Activated CD4-positive, alpha-beta T cell treated with anti-CD3 and anti-CD28 coated beads, Interleukin-2, amount 10 ng/mL, durations not matched to agents 24 days and 14 days (primary cell): ENCODE data around the gene KRTAP12-4. TPM values are rescaled to one million over a fixed set of nuclear protein-coding genes. Genes with fewer than 3 reads are reported as not detected.
A peak's percentile ranks its signal among the peaks of the same experiment; 100 is the strongest.
"Not testable (repeated sequence)": the region's sequence is repeated elsewhere in the genome, so short reads cannot be mapped to it uniquely, and the experiment has no call there.

Experiments used
- DNase-seq: peaks from one replicate; pipeline ENCODE4 v3.0.0; 2022
- H3K27ac Mint-ChIP-seq: one replicate; pipeline ENCODE4 v1.8.0; 2022; ENCODE audit warnings: mild to moderate bottlenecking, mixed read lengths
- H3K27me3 Mint-ChIP-seq: one replicate; pipeline ENCODE4 v1.8.0; 2022; ENCODE audit warnings: mixed read lengths
- H3K36me3 Mint-ChIP-seq: one replicate; pipeline ENCODE4 v1.8.0; 2022; ENCODE audit warnings: low read depth, mild to moderate bottlenecking, mixed read lengths
- H3K4me1 Mint-ChIP-seq: one replicate; pipeline ENCODE4 v1.8.0; 2021; ENCODE audit warnings: mixed read lengths
- H3K4me3 Mint-ChIP-seq: one replicate; pipeline ENCODE4 v1.8.0; 2022; ENCODE audit warnings: mild to moderate bottlenecking, moderate library complexity, mixed read lengths
- H3K9me3 Mint-ChIP-seq: one replicate; pipeline ENCODE4 v1.8.0; 2021; ENCODE audit warnings: mixed read lengths
- intact Hi-C: fragments of 100-400 bp; cut with micrococcal nuclease; formaldehyde crosslinking; loops from one replicate; pipeline ENCODE4 v1.15.1; 2023
- total RNA-seq: library from RNA; stranded (reverse); gene quantifications from 2 replicates; pipeline ENCODE4 v1.2.3, GENCODE V29; 2022

KRTAP12-4 gene
- total RNA-seq, 1 donor from 2014 or later: not detected

GRCh38 chr21:44656868-44657267 is 2.4 kb upstream of the KRTAP12-4 start:
- peaks cover 2% of the 10 kb centered on the region for H3K27me3 Mint-ChIP-seq
- H3K27ac Mint-ChIP-seq: peak overlapping the region; percentile 91
- peak; percentile 56 for DNase-seq
- H3K4me3 Mint-ChIP-seq: peak overlapping the region; percentile 56
- H3K4me1 Mint-ChIP-seq: peaks cover 44% of the 10 kb centered on the region
- peaks cover 38% of the 10 kb centered on the region for H3K9me3 Mint-ChIP-seq
- intact Hi-C loops: loop anchor here (10.0 kb wide), 1 partner anchor 268 kb away; the partner anchor contains the start of gene ITGB2
- peaks cover 45% of the 10 kb centered on the region for H3K36me3 Mint-ChIP-seq

- no peaks in the 10 kb centered on the region for H3K27me3 Mint-ChIP-seq
- peak overlapping the region; percentile 47 for H3K27ac Mint-ChIP-seq
- peak overlapping the region; percentile 21 for H3K4me3 Mint-ChIP-seq
- peak; percentile 69 for DNase-seq
- peaks cover 39% of the 10 kb centered on the region for H3K36me3 Mint-ChIP-seq
- intact Hi-C loops: loop anchor here (10.0 kb wide), 1 partner anchor 271 kb away; the partner anchor contains the start of gene ITGB2
- H3K9me3 Mint-ChIP-seq: peaks cover 26% of the 10 kb centered on the region
- H3K4me1 Mint-ChIP-seq: peaks cover 37% of the 10 kb centered on the region
Observed at GRCh38 chr21:44653656-44654575, 543 bp downstream of the KRTAP12-4 start.

- Mint-ChIP-seq H3K27ac (no peak overlapping the region), H3K36me3 (peaks cover 35% of the 10 kb centered on the region)
Observed at GRCh38 chr21:44653123-44653522, 1.3 kb downstream of the KRTAP12-4 start.

GRCh38 chr21:44650973-44651675 is 3.3 kb downstream of the KRTAP12-4 start:
- Mint-ChIP-seq H3K27me3 (peaks cover 2% of the 10 kb centered on the region), H3K4me1 (peaks cover 12% of the 10 kb centered on the region), H3K27ac (no peak overlapping the region), H3K36me3 (peaks cover 15% of the 10 kb centered on the region), H3K9me3 (peaks cover under 1% of the 10 kb centered on the region), H3K4me3 (no peak overlapping the region)
- no peak for DNase-seq
- intact Hi-C loops: loop anchor here (10.0 kb wide), 1 partner anchor 274 kb away; the partner anchor contains the start of gene ITGB2

More at GRCh38 chr21:44653123-44653522, 1.3 kb downstream of the KRTAP12-4 start:
- H3K27me3 Mint-ChIP-seq: no peaks in the 10 kb centered on the region
- intact Hi-C loops: loop anchor here (10.0 kb wide), 1 partner anchor 272 kb away; the partner anchor contains the start of gene ITGB2
- no peak for DNase-seq
- peaks cover 18% of the 10 kb centered on the region for H3K9me3 Mint-ChIP-seq
- H3K4me1 Mint-ChIP-seq: peaks cover 29% of the 10 kb centered on the region
- H3K4me3 Mint-ChIP-seq: no peak overlapping the region

- DNase-seq: no peak
- peaks cover 10% of the 10 kb centered on the region for H3K4me1 Mint-ChIP-seq
- H3K27me3 Mint-ChIP-seq: peaks cover 2% of the 10 kb centered on the region
- H3K36me3 Mint-ChIP-seq: peaks cover 10% of the 10 kb centered on the region
- intact Hi-C loops: loop anchor here (10.0 kb wide), 1 partner anchor 274 kb away; the partner anchor contains the start of gene ITGB2
- no peak overlapping the region for H3K27ac Mint-ChIP-seq
- H3K9me3 Mint-ChIP-seq: no peaks in the 10 kb centered on the region
- H3K4me3 Mint-ChIP-seq: no peak overlapping the region
Observed at GRCh38 chr21:44650265-44650972, 4.0 kb downstream of the KRTAP12-4 start.

- Mint-ChIP-seq H3K9me3 (peaks cover 5% of the 10 kb centered on the region), H3K4me1 (peaks cover 8% of the 10 kb centered on the region), H3K27ac (no peak overlapping the region), H3K27me3 (peaks cover 2% of the 10 kb centered on the region), H3K4me3 (no peak overlapping the region), H3K36me3 (peaks cover 11% of the 10 kb centered on the region)
- DNase-seq: no peak
- intact Hi-C loops: loop anchor here (10.0 kb wide), 1 partner anchor 275 kb away; the partner anchor contains the start of gene ITGB2
Observed at GRCh38 chr21:44649521-44650100, 4.8 kb downstream of the KRTAP12-4 start.

- Mint-ChIP-seq H3K4me1 (peaks cover 3% of the 10 kb centered on the region), H3K27ac (no peak overlapping the region)
- intact Hi-C loops: no loop called here
Observed at GRCh38 chr21:44648557-44649311, 5.7 kb downstream of the KRTAP12-4 start.

GRCh38 chr21:44647222-44647552 is 7.3 kb downstream of the KRTAP12-4 start:
- peaks cover 2% of the 10 kb centered on the region for H3K4me1 Mint-ChIP-seq
- DNase-seq: no peak
- H3K27ac Mint-ChIP-seq: no peak overlapping the region
- intact Hi-C loops: no loop called here
- peaks cover 2% of the 10 kb centered on the region for H3K27me3 Mint-ChIP-seq
- H3K4me3 Mint-ChIP-seq: no peak overlapping the region
- H3K36me3 Mint-ChIP-seq: peaks cover 7% of the 10 kb centered on the region
- peaks cover 19% of the 10 kb centered on the region for H3K9me3 Mint-ChIP-seq

More at GRCh38 chr21:44648557-44649311, 5.7 kb downstream of the KRTAP12-4 start:
- H3K36me3 Mint-ChIP-seq: peaks cover 7% of the 10 kb centered on the region
- peaks cover 8% of the 10 kb centered on the region for H3K9me3 Mint-ChIP-seq
- no peak for DNase-seq
- H3K4me3 Mint-ChIP-seq: no peak overlapping the region
- peaks cover 2% of the 10 kb centered on the region for H3K27me3 Mint-ChIP-seq

- DNase-seq, H3K27ac Mint-ChIP-seq, H3K36me3 Mint-ChIP-seq, H3K27me3 Mint-ChIP-seq, H3K4me1 Mint-ChIP-seq, intact Hi-C loops, H3K4me3 Mint-ChIP-seq: not testable (repeated sequence)
- peaks cover 19% of the 10 kb centered on the region for H3K9me3 Mint-ChIP-seq
Observed at GRCh38 chr21:44646366-44647221, 7.9 kb downstream of the KRTAP12-4 start, which contains the start of gene KRTAP10-11. Gene KRTAP10-11 (plus strand): TSS chr21:44646414. CDS start chr21:44646459, 45 bp downstream.

GRCh38 chr21:44644878-44645277 is 9.6 kb downstream of the KRTAP12-4 start:
- intact Hi-C loops: no loop called here
- H3K27ac Mint-ChIP-seq: no peak overlapping the region

GRCh38 chr21:44643741-44644310 is 10.6 kb downstream of the KRTAP12-4 start:
- peak; percentile 44 for DNase-seq
- H3K27me3 Mint-ChIP-seq: peaks cover 6% of the 10 kb centered on the region
- H3K27ac Mint-ChIP-seq: no peak overlapping the region
- intact Hi-C loops: no loop called here
- H3K9me3 Mint-ChIP-seq: peaks cover 31% of the 10 kb centered on the region
- H3K36me3 Mint-ChIP-seq: peaks cover 7% of the 10 kb centered on the region
- H3K4me1 Mint-ChIP-seq: peaks cover 2% of the 10 kb centered on the region
- H3K4me3 Mint-ChIP-seq: no peak overlapping the region

More at GRCh38 chr21:44644878-44645277, 9.6 kb downstream of the KRTAP12-4 start:
- Mint-ChIP-seq H3K4me1 (peaks cover 2% of the 10 kb centered on the region), H3K36me3 (peaks cover 7% of the 10 kb centered on the region), H3K9me3 (peaks cover 29% of the 10 kb centered on the region), H3K4me3 (no peak overlapping the region), H3K27me3 (peaks cover 6% of the 10 kb centered on the region)
- DNase-seq: no peak
